Keratinocyte (primary cell): Measurements from ENCODE around the gene KRT73.

Experiments used
- EZH2 ChIP-seq: IDR thresholded peaks from one replicate; pipeline ENCODE4 v1.6.1; 2012; ENCODE audit warnings: inconsistent platforms, mild to moderate bottlenecking, low read length, moderate library complexity
- TF ChIP-seq, protein P1 (sequence below), 3 experiments: IDR thresholded peaks in 1 of 3; conservative IDR thresholded peaks in 1 of 3; optimal IDR thresholded peaks in 1 of 3; 2 replicates in 2 of 3; 3 replicates in 1 of 3; pipeline versions ENCODE3 to v1.5.1; 2011; ENCODE audit warnings: low read length in 3 of 3, mild to moderate bottlenecking in 3 of 3, moderate library complexity in 2 of 3, control low read depth in 1 of 3, inconsistent platforms in 1 of 3; ENCODE audit not compliant: insufficient read depth in 2 of 3; ENCODE audit errors: extremely low read depth in 1 of 3

DNA sequence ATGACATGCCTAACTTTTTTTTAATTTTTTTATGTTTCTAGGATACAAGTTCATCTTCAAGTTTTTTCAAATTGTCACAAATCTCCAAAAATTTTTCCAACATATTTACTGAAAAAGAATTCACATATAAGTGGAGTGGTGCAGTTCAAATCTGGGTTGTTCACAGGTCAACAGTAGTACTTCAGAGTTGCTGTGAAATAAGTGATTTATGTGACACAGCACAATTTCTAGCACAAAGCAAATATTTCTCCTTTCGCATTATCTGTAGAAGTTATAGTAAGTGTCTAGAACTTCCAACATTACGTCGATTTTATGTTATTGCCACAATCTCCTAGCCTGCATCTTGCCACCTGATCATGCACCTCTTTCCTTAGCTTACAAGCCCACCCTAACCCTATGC is 43.3 kb upstream of the KRT73 start:
- TF ChIP-seq, protein P1, sequence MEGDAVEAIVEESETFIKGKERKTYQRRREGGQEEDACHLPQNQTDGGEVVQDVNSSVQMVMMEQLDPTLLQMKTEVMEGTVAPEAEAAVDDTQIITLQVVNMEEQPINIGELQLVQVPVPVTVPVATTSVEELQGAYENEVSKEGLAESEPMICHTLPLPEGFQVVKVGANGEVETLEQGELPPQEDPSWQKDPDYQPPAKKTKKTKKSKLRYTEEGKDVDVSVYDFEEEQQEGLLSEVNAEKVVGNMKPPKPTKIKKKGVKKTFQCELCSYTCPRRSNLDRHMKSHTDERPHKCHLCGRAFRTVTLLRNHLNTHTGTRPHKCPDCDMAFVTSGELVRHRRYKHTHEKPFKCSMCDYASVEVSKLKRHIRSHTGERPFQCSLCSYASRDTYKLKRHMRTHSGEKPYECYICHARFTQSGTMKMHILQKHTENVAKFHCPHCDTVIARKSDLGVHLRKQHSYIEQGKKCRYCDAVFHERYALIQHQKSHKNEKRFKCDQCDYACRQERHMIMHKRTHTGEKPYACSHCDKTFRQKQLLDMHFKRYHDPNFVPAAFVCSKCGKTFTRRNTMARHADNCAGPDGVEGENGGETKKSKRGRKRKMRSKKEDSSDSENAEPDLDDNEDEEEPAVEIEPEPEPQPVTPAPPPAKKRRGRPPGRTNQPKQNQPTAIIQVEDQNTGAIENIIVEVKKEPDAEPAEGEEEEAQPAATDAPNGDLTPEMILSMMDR (optimal IDR thresholded peaks at IDR 0.05 in 1 of 3, IDR thresholded peaks at IDR 0.05 in 1 of 3, conservative IDR thresholded peaks at IDR 0.05 in 1 of 3; ENCODE audit: extremely low read depth in 1 of 3, insufficient read depth in 2 of 3, low read length in 3 of 3): no peak
- no peak for TF ChIP-seq EZH2
